ENCODE results near the gene SORL1. TPM values are rescaled to one million over a fixed set of nuclear protein-coding genes. Genes with fewer than 3 reads are reported as not detected.
A peak's percentile ranks its signal among the peaks of the same experiment; 100 is the strongest.

SORL1 gene
- total and polyA plus RNA-seq, 9 of the 15 experiments (the other 6 are each of a cell fraction or from before 2014, with no cell fraction given) = 0.01 to 0.66 TPM; not detected in 7

GRCh38 chr11:121465709-121466062 is 13.6 kb downstream of the SORL1 start (continued):
- TF ChIP-seq KLF13 (tag; IDR thresholded peaks at IDR 0.05; ENCODE audit: borderline replicate concordance, low read depth) = no peak

DNA sequence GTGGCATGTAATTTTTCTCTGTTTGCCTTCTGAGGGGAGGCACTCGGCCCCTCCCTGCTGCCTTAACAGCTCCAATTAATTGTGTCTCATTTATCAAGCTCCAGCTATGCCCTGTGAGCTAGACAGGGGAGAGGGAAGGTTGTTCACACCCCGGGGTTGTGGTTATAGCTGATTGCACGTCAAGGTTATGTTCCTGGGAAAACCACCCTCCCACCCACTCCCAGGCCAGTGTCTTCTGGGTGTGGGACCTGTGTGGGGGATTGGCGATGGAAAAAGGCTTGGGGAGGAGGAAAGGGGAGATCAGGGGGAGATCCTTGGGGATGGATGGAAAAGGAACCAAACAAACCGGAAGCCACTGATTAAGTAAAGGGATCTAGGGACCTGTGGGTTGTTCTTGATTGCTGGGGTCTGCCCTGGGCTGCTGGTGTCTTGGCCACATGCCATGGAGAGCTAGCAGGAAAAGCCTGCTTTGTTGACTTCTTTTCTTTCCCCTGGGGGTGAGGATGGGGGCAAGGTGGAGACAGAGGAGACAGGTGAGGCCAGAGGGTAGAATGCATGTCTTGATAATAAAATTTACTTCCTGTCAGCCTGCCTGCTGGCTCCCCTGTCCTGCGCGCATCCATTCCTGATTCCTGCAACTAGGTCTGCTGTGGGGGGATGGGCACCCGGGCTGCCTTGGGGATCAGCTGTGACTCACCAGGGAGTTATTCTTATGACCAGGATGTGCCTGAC is 14.1 kb downstream of the SORL1 start:
- intact Hi-C loops (cut with micrococcal nuclease) (no loop called here), in situ Hi-C loops (cut with MboI) (no loop called here)
- ATAC-seq (no peak), DNase-seq (ENCODE audit: extremely low read depth in 1 of 4, low spot score in 3 of 4) (peak in 3 of 4 experiments; percentile 16 to 20 (median 19)), FAIRE-seq (no peak)
- no peaks in the 10 kb centered on the region for H4K20me1 ChIP-seq (replicated peaks; ENCODE audit: control insufficient read depth, insufficient read depth, low read length)
- peaks cover 0 to 24% of the 10 kb centered on the region in 2 experiments; a peak in 2 of 5 replicates for H3K27me3 ChIP-seq (ENCODE audit: control insufficient read depth in 2 of 2, insufficient read depth in 2 of 2, low read length in 2 of 2)
- H3K9ac ChIP-seq (ENCODE audit: insufficient read depth in 1 of 2, low read depth in 2 of 2, low read length in 2 of 2) = no peak overlapping the region
- no peak overlapping the region for H2AFZ ChIP-seq (ENCODE audit: low read depth, low read length)
- no peaks in the 10 kb centered on the region for H3K79me2 ChIP-seq (ENCODE audit: control insufficient read depth, insufficient read depth, low read length)
- H3K36me3 ChIP-seq (ENCODE audit: control insufficient read depth, insufficient read depth, low read length) = no peaks in the 10 kb centered on the region
- no peaks in the 10 kb centered on the region for H3K9me1 ChIP-seq (ENCODE audit: control insufficient read depth, insufficient read depth, low read length)
- no peaks in the 10 kb centered on the region; a peak in 1 of 5 replicates for H3K4me1 ChIP-seq (replicated peaks in 1 of 2; ENCODE audit: control insufficient read depth in 2 of 2, insufficient read depth in 2 of 2, low read length in 2 of 2)
- CTCF ChIA-PET (ENCODE audit: low intra/inter-chr PET ratio) = no interaction called here
- H3K27ac ChIP-seq (ENCODE audit: extremely low read depth, low read depth, low read length) = no peak overlapping the region
- 0% methylated on average over 8 of the region's 8 CpGs for WGBS (ENCODE audit: insufficient coverage, low coverage, missing lambda C conversion rate)
- POLR2A ChIA-PET = interaction anchor here (0.6 kb wide), 1 partner anchor 958 kb away, joined by 3 read pairs; no protein-coding TSS in a partner anchor
- H3K4me3 ChIP-seq = no peak overlapping the region
- no peak overlapping the region for H3K4me2 ChIP-seq (ENCODE audit: insufficient read depth, low read length)
- H3K9me3 ChIP-seq (replicated peaks; ENCODE audit: control insufficient read depth, insufficient read depth, low read depth, low read length) = no peaks in the 10 kb centered on the region
- no TSS peak for BruUV-seq (replicated peaks)
- TF ChIP-seq EWSR1 (IDR thresholded peaks at IDR 0.05; ENCODE audit: borderline replicate concordance, low read depth, partially characterized antibody) (no peak), ZNF79 (CRISPR knock-in tag; IDR thresholded peaks at IDR 0.05; ENCODE audit: low read depth) (no peak), MTF1 (CRISPR knock-in tag; IDR thresholded peaks at IDR 0.05; ENCODE audit: borderline replicate concordance) (no peak)
- TF ChIP-seq, protein P1, sequence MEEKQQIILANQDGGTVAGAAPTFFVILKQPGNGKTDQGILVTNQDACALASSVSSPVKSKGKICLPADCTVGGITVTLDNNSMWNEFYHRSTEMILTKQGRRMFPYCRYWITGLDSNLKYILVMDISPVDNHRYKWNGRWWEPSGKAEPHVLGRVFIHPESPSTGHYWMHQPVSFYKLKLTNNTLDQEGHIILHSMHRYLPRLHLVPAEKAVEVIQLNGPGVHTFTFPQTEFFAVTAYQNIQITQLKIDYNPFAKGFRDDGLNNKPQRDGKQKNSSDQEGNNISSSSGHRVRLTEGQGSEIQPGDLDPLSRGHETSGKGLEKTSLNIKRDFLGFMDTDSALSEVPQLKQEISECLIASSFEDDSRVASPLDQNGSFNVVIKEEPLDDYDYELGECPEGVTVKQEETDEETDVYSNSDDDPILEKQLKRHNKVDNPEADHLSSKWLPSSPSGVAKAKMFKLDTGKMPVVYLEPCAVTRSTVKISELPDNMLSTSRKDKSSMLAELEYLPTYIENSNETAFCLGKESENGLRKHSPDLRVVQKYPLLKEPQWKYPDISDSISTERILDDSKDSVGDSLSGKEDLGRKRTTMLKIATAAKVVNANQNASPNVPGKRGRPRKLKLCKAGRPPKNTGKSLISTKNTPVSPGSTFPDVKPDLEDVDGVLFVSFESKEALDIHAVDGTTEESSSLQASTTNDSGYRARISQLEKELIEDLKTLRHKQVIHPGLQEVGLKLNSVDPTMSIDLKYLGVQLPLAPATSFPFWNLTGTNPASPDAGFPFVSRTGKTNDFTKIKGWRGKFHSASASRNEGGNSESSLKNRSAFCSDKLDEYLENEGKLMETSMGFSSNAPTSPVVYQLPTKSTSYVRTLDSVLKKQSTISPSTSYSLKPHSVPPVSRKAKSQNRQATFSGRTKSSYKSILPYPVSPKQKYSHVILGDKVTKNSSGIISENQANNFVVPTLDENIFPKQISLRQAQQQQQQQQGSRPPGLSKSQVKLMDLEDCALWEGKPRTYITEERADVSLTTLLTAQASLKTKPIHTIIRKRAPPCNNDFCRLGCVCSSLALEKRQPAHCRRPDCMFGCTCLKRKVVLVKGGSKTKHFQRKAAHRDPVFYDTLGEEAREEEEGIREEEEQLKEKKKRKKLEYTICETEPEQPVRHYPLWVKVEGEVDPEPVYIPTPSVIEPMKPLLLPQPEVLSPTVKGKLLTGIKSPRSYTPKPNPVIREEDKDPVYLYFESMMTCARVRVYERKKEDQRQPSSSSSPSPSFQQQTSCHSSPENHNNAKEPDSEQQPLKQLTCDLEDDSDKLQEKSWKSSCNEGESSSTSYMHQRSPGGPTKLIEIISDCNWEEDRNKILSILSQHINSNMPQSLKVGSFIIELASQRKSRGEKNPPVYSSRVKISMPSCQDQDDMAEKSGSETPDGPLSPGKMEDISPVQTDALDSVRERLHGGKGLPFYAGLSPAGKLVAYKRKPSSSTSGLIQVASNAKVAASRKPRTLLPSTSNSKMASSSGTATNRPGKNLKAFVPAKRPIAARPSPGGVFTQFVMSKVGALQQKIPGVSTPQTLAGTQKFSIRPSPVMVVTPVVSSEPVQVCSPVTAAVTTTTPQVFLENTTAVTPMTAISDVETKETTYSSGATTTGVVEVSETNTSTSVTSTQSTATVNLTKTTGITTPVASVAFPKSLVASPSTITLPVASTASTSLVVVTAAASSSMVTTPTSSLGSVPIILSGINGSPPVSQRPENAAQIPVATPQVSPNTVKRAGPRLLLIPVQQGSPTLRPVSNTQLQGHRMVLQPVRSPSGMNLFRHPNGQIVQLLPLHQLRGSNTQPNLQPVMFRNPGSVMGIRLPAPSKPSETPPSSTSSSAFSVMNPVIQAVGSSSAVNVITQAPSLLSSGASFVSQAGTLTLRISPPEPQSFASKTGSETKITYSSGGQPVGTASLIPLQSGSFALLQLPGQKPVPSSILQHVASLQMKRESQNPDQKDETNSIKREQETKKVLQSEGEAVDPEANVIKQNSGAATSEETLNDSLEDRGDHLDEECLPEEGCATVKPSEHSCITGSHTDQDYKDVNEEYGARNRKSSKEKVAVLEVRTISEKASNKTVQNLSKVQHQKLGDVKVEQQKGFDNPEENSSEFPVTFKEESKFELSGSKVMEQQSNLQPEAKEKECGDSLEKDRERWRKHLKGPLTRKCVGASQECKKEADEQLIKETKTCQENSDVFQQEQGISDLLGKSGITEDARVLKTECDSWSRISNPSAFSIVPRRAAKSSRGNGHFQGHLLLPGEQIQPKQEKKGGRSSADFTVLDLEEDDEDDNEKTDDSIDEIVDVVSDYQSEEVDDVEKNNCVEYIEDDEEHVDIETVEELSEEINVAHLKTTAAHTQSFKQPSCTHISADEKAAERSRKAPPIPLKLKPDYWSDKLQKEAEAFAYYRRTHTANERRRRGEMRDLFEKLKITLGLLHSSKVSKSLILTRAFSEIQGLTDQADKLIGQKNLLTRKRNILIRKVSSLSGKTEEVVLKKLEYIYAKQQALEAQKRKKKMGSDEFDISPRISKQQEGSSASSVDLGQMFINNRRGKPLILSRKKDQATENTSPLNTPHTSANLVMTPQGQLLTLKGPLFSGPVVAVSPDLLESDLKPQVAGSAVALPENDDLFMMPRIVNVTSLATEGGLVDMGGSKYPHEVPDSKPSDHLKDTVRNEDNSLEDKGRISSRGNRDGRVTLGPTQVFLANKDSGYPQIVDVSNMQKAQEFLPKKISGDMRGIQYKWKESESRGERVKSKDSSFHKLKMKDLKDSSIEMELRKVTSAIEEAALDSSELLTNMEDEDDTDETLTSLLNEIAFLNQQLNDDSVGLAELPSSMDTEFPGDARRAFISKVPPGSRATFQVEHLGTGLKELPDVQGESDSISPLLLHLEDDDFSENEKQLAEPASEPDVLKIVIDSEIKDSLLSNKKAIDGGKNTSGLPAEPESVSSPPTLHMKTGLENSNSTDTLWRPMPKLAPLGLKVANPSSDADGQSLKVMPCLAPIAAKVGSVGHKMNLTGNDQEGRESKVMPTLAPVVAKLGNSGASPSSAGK (IDR thresholded peaks at IDR 0.05) = no peak
- TF ChIP-seq, protein P2, sequence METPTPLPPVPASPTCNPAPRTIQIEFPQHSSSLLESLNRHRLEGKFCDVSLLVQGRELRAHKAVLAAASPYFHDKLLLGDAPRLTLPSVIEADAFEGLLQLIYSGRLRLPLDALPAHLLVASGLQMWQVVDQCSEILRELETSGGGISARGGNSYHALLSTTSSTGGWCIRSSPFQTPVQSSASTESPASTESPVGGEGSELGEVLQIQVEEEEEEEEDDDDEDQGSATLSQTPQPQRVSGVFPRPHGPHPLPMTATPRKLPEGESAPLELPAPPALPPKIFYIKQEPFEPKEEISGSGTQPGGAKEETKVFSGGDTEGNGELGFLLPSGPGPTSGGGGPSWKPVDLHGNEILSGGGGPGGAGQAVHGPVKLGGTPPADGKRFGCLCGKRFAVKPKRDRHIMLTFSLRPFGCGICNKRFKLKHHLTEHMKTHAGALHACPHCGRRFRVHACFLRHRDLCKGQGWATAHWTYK (CRISPR knock-in tag; IDR thresholded peaks at IDR 0.05) = no peak
